AML-193 (cell line): Measurements from ENCODE around the gene GIPC1.

ENCODE experiments used
- DNase-seq, 2 experiments: peaks; one replicate each; lab custom pipeline; 2025; lab: John Stamatoyannopoulos, UW

GIPC1 gene

GRCh38 chr19:14494411-14494810 is 1.5 kb downstream of the GIPC1 start:
- DNase-seq = no peak

DNA sequence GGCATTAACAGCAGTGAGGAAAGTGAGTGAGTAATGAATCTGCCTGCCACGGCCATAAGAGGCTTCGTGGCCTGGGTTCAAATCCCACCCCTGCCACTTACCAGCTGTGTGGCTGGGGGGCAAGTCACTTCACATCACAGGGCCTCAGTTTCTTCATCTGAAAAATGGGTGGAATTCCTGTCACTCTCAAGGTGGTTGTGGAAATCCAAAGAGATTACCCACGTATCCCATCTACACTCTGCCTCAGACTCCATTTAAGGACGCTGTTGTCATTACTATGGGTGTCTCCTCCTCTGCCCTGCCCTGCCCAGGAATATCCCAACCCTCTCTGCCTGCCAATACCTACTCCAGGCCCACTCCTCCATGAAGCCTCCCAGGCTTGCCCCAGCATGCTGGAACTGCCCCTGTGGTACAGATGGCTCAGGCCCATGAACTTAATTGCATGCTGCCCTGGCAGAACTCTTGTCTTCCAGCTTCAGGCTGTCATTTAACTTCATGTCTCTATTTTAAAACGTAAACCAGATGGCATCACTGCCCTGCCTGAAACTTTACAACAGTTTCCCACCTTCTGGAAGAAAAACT is 3.1 kb downstream of the GIPC1 start:
- DNase-seq = no peak

DNA sequence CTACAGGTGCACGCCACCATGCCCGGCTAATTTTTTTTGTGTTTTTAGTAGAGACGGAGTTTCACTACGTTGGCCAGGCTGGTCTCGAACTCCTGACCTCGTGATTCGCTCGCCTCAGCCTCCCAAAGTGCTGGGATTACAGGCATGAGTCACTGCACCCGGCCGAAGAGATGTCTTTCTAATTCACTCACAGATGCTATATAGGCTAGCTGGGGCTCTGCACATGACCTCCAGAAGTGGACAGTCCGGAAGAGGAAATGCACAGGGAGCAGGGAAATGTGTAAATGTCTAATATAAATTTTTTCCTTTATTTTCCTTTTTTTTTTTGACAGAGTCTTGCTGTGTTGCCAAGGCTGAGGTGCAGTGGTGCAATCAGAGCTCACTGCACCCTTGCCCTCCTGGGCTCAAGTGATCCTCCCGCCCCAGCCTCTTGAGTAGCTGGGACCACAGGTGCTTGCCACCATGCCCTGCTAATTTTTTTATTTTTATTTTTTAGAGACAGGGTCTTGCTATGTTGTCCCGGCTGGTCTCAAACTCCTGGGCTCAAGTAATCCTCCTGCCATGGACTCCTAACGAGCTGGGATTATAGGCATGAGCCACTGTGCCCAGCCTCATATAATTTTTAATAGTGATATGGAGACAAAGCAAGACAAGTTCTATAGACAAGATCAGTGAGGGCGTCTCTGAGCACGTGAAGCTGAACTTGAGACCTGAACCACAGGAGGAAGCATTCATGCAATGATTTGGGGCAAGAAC is 8.4 kb downstream of the GIPC1 start:
- DNase-seq = no peak

GRCh38 chr19:14482172-14482941 is 13.6 kb downstream of the GIPC1 start:
- DNase-seq = no peak

DNA sequence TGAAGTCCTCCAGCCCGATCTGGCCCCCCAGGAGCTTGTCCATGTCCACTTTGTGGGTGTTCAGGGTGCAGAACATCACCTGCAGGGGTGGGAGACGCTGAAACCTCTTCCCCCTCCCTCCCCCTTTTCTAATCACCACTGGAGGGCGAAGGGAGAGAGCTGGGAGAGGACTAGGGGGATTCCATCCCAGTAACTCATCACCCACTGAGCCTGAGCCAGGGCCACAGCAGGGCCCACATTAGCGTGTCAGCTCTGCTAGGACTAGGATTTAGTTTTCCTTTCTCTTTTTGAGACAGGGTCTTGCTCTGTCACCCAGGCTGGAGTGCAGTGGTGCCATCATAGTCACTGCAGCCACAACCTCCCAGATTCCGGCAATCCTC is 15.2 kb downstream of the GIPC1 start:
- DNase-seq = no peak

GRCh38 chr19:14479975-14480699 is 15.8 kb downstream of the GIPC1 start:
- peak; percentile 23 to 33 for DNase-seq

GRCh38 chr19:14479309-14479974 is 16.5 kb downstream of the GIPC1 start:
- DNase-seq = no peak

GRCh38 chr19:14478113-14478545 is 17.8 kb downstream of the GIPC1 start:
- no peak for DNase-seq

GRCh38 chr19:14477418-14478112 is 18.4 kb downstream of the GIPC1 start:
- no peak for DNase-seq

GRCh38 chr19:14476673-14477401 is 19.1 kb downstream of the GIPC1 start:
- peak; percentile 6 to 9 for DNase-seq

GRCh38 chr19:14476327-14476672 is 19.6 kb downstream of the GIPC1 start:
- no peak for DNase-seq

DNA sequence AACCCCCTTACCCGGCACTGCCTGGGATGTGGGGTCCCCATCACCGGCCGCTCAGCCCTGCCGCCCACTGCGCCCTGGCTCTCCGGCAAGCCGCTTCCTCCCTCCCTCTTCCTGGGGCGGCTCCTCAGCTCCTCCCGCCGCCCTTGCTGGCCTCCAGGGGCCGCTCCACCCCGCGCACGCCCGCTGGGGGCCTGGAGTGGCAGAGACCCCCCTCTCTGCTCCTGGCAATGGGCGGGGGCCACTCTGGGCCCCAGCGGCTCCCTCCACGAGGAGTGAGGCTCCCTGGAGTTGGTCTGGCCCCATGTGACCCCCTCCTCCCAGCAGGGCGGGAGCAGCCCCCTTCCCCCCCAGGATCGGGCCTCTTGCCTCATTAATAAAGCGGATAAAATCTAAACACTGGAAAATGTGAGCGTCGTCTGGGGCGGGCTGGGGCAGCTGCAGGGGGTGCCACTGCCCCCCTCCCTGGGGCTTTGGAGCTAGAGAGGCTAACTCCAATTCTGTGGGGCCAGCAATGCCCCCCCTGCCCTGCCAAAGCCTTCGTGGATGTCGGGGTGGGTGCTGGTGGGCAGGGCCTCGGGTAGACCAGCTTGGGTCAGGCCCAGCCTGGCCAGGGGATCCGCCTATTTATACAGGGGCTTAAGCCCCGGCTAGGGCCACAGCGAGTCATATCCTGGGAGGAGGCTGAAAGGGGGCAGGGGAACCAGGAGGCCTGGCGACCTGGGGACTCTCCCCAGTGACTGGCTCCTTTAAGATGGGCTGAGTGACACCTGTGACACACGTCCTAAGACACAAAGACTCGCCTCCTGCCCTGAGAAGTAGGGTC is 20.5 kb downstream of the GIPC1 start, which contains the start of gene PTGER1:
Gene PTGER1, minus strand, starts transcription at position 104 of the 823 bp plus-strand sequence. CDS start 1,034 bp downstream, outside the sequence.
- DNase-seq = no peak

DNA sequence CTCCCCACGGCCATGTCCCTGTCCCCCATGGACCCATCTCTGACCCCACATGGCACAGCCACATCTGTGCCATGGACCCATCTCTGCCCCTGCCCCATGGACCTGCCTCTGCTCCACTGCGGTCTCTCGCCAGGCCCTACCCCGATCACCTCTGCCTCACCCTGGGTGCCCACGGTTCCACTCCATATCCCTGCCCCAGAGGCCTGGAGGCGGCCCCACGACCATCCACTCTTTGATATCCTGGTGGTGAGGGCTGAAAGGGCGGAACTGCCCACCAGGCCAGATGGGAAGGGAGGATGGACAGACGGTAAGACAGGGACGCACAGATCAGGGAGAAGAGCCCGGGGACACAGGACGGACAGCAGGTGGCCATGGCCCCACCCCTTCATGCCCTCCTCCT is 21.1 kb downstream of the GIPC1 start:
- DNase-seq = no peak

DNA sequence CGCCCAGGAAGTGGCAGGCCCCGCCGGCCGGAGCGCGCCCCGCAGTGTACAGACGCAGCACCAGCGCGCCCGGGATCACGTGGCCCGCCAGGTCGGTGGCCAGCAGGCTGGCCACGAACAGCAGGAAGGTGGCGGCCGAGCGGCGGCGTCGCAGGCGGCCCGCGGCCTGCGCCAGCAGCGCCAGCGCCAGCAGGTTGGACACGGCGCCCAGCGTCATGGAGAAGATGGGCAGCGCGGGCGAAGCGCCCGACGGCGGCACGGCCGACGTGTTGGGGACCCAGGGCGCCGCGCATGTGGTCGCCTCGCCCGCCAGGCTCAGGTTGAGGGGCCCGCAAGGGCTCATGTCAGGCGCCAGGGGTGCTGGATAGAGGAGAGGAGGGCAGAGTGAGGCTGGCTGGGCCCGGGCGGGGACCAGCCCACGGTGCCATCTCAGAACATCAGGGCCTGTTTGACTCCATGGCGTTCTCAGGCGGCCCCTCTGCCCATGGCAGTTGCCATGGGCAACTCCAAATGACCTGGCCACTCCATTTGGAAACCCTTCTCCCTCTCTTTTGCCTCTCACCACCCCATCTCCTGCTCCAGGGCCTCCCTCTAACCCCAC is 21.8 kb downstream of the GIPC1 start:
- no peak for DNase-seq

DNA sequence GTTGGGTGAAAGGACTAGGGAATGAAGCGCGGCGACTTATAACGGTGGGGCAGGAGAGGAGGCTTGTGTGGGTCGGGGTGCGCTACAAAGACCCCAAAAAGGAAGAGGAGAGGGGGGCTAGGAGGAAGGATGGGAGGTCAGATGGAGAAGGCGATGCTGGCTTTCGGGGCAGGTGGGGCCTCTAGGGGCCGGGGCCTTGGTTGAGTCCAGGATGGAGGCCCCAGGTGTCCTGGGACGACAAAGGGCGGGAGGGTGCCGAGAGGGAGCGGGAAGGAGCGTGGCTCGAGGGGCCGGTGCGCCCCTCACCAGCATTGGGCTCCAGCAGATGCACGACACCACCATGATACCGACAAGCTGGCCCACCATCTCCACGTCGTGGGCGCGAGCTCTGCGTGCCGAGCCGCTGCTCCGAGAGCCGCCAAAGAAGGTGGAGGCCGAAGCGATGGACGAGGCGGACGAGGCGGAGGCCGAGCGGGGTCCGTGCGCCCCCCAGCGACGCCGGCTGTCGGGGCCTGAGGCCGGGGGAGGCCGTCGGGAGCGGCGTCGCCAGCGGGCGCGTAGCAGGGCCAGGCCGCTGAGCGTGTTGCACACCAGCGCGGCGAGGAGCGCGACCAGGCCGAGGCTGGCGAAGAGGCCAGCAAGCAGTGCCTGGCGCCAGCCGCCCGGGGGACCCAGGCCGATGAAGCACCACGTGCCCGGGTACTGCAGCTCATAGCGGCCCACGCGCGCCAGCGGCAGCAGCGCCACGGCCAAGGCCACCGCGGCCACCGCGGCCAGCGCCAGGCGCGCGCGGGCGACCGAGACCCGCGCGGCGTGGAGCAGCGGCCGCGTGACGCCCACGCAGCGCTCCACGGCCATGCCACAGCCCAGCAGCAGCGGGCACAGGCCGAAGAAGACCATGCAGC is 22.6 kb downstream of the GIPC1 start:
- no peak for DNase-seq

DNA sequence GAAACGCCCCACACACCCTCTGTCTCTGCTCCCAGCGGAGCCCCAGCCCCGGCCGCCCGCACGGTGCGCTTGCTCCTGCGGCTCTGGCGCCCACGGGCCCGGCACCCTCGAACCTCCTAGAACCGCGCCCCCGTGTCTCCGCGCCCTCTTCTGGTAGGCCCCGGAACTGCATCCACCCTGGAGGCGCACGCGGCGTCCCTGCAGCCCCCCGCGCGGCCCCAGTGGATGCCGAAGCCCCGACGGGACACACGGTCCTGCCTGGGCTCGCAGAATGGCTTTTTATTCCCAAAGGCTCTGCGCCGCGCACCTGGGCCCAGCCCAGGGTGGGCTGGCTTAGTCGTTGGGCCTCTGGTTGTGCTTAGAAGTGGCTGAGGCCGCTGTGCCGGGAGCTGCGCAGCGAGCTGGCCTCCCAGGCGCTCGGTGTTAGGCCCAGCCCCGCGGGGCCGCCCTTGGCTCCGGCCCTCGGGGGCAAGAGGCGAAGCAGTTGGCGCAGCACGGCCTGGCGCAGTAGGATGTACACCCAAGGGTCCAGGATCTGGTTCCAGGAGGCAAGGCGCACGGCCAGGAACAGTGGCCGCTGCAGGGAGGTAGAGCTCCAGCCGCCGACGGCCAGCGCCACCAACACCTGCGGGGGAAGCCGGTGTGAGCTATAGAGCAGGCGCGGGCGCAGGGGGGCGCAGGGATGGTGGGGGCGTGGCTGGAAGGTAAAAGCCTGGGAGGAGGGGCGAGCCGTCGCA is 23.6 kb downstream of the GIPC1 start:
- no peak for DNase-seq

- no peak for DNase-seq
Measured at GRCh38 chr19:14471436-14472187, 24.3 kb downstream of the GIPC1 start.
